Neural cell (in vitro differentiated cells): Measurements from ENCODE around the gene HOXC5. TPM values are rescaled to one million over a fixed set of nuclear protein-coding genes. Genes with fewer than 3 reads are reported as not detected.

ENCODE experiments used
- H2AFZ ChIP-seq: fragments of 200-600, 300-800 bp; sonication (generic), shearing (Covaris generic); 2 replicates; pipeline ENCODE4 v1.6.0; 2014; ENCODE audit warnings: low read depth, mild to moderate bottlenecking, antibody characterized with exemption, low read length, moderate library complexity
- H3F3A ChIP-seq: fragments of 200-600 bp; shearing (Covaris generic); 2 replicates; pipeline ENCODE4 v1.6.1; 2016; ENCODE audit warnings: mild to moderate bottlenecking, moderate library complexity, mixed read lengths, antibody characterized with exemption, low read length; ENCODE audit not compliant: insufficient read depth, poor library complexity, severe bottlenecking
- H3K27ac ChIP-seq: fragments of 200-600, 300-800 bp; sonication (generic), shearing (Covaris generic); 2 replicates; pipeline ENCODE4 v1.5.1; 2014; ENCODE audit warnings: mild to moderate bottlenecking, low read length, moderate library complexity
- H3K27me3 ChIP-seq: fragments of 300-800, 200-600 bp; sonication (generic), shearing (Covaris generic); 2 replicates; pipeline ENCODE4 v1.6.0; 2014; ENCODE audit warnings: mild to moderate bottlenecking, low read depth, low read length, moderate library complexity; ENCODE audit not compliant: insufficient read depth
- H3K36me3 ChIP-seq: fragments of 300-800, 200-600 bp; sonication (generic), shearing (Covaris generic); 2 replicates; pipeline ENCODE4 v1.5.1; 2014; ENCODE audit warnings: mild to moderate bottlenecking, antibody characterized with exemption, low read length, moderate library complexity; ENCODE audit not compliant: insufficient read depth
- H3K4me2 ChIP-seq: fragments of 300-800, 200-600 bp; sonication (generic), shearing (Covaris generic); 2 replicates; pipeline ENCODE4 v1.6.0; 2014; ENCODE audit warnings: mild to moderate bottlenecking, low read length
- H3K4me3 ChIP-seq: fragments of 300-800, 200-600 bp; sonication (generic), shearing (Covaris generic); 2 replicates; pipeline ENCODE4 v1.5.1; 2014; ENCODE audit warnings: mild to moderate bottlenecking, low read length, moderate library complexity
- H3K79me2 ChIP-seq: fragments of 200-600 bp; shearing (Covaris generic); replicated peaks from 2 replicates; pipeline ENCODE4 v1.6.0; 2014; ENCODE audit warnings: mild to moderate bottlenecking, low read length, moderate library complexity; ENCODE audit not compliant: insufficient read depth
- H3K9ac ChIP-seq: fragments of 300-800, 200-600 bp; sonication (generic), shearing (Covaris generic); 2 replicates; pipeline ENCODE4 v1.6.1; 2016; ENCODE audit warnings: mild to moderate bottlenecking, low read length, mixed read lengths
- H3K9me2 ChIP-seq: fragments of 200-600 bp; shearing (Covaris generic); 2 replicates; pipeline ENCODE4 v1.6.1; 2016; ENCODE audit warnings: mild to moderate bottlenecking, low read length, mixed read lengths; ENCODE audit not compliant: insufficient read depth
- H3K9me3 ChIP-seq: fragments of 200-600, 300-800 bp; sonication (generic), shearing (Covaris generic); 2 replicates; pipeline ENCODE4 v1.6.1; 2016; ENCODE audit warnings: mild to moderate bottlenecking, mixed run types, low read length, moderate library complexity, mixed read lengths
- H4K20me1 ChIP-seq: fragments of 200-600 bp; shearing (Covaris generic); 2 replicates; pipeline ENCODE4 v1.6.1; 2016; ENCODE audit warnings: mild to moderate bottlenecking, mixed run types; ENCODE audit not compliant: insufficient read depth
- CTCF ChIP-seq: fragments of 450-650 bp; IDR thresholded peaks from 2 replicates; pipeline ENCODE4 v1.5.1; 2014; ENCODE audit warnings: antibody characterized with exemption, mild to moderate bottlenecking, moderate library complexity; ENCODE audit not compliant: poor library complexity, severe bottlenecking
- EP300 ChIP-seq: fragments of 450-650 bp; conservative IDR thresholded peaks from 2 replicates; pipeline ENCODE4 v1.6.1; 2014; ENCODE audit warnings: antibody characterized with exemption, mild to moderate bottlenecking, moderate library complexity; ENCODE audit not compliant: poor library complexity, severe bottlenecking
- EZH2 ChIP-seq: fragments of 200-600, 300-800 bp; shearing (Covaris generic), sonication (generic); IDR thresholded peaks from 2 replicates; pipeline ENCODE4 v1.6.1; 2014; ENCODE audit warnings: antibody characterized with exemption, low read length, borderline replicate concordance, mild to moderate bottlenecking; ENCODE audit not compliant: insufficient read depth, poor library complexity, severe bottlenecking
- MXI1 ChIP-seq: fragments of 450-650 bp; conservative IDR thresholded peaks from 2 replicates; pipeline ENCODE4 v1.6.1; 2014; ENCODE audit warnings: antibody characterized with exemption, mild to moderate bottlenecking; ENCODE audit not compliant: poor library complexity, severe bottlenecking
- POLR2AphosphoS5 ChIP-seq: IDR thresholded peaks from 2 replicates; pipeline ENCODE4 v1.6.1; 2012
- RAD21 ChIP-seq: fragments of 450-650 bp; conservative IDR thresholded peaks from 2 replicates; pipeline ENCODE4 v1.6.1; 2014; ENCODE audit warnings: antibody characterized with exemption, mild to moderate bottlenecking, moderate library complexity
- REST ChIP-seq: IDR thresholded peaks from 2 replicates; pipeline ENCODE4 v1.6.1; 2012; ENCODE audit warnings: borderline replicate concordance
- SMC3 ChIP-seq: fragments of 450-650 bp; conservative IDR thresholded peaks from 2 replicates; pipeline ENCODE4 v1.6.1; 2014; ENCODE audit warnings: antibody characterized with exemption, mild to moderate bottlenecking, moderate library complexity; ENCODE audit not compliant: poor library complexity
- TAF1 ChIP-seq: IDR thresholded peaks from 2 replicates; pipeline ENCODE4 v1.6.1; 2012; ENCODE audit warnings: low read depth
- polyA plus RNA-seq: library from polyadenylated mRNA; depleted of rRNA; stranded (reverse); fragments of >200 nt; gene quantifications from 2 replicates; pipeline ENCODE4 v1.2.3, GENCODE V29; 2014

HOXC5 gene
- polyA plus RNA-seq, 1 donor from 2014 or later = not detected

- Histone ChIP-seq H3F3A (no peaks in the 10 kb centered on the region), H3K9me3 (no peaks in the 10 kb centered on the region), H3K4me2 (no peak overlapping the region), H3K27ac (no peak overlapping the region), H3K36me3 (no peaks in the 10 kb centered on the region), H3K9ac (no peak overlapping the region), H3K4me3 (no peak overlapping the region), H4K20me1 (no peaks in the 10 kb centered on the region), H2AFZ (no peak overlapping the region), H3K27me3 (peaks cover 99% of the 10 kb centered on the region), H3K9me2 (no peaks in the 10 kb centered on the region), H3K79me2 (no peaks in the 10 kb centered on the region)
- TF ChIP-seq CTCF (no peak), EP300 (no peak), REST (no peak), EZH2 (peak; percentile 95), TAF1 (no peak), RAD21 (no peak), SMC3 (no peak), MXI1 (no peak), POLR2AphosphoS5 (no peak)
Observed at GRCh38 chr12:54030889-54031471, 1.9 kb upstream of the HOXC5 start.

GRCh38 chr12:54031480-54031879 lies 1.4 kb upstream of the HOXC5 start:
- no peaks in the 10 kb centered on the region for H3F3A ChIP-seq
- no peak overlapping the region for H3K27ac ChIP-seq
- H3K4me3 ChIP-seq = no peak overlapping the region
- no peak overlapping the region for H2AFZ ChIP-seq
- TF ChIP-seq MXI1 (no peak), POLR2AphosphoS5 (no peak), REST (no peak), EZH2 (no peak), TAF1 (no peak), SMC3 (no peak), RAD21 (no peak), CTCF (no peak), EP300 (no peak)
- no peak overlapping the region for H3K9ac ChIP-seq
- H3K4me2 ChIP-seq = no peak overlapping the region
- no peaks in the 10 kb centered on the region for H3K79me2 ChIP-seq
- no peaks in the 10 kb centered on the region for H3K9me3 ChIP-seq
- peaks cover 99% of the 10 kb centered on the region for H3K27me3 ChIP-seq
- H3K9me2 ChIP-seq = no peaks in the 10 kb centered on the region
- no peaks in the 10 kb centered on the region for H4K20me1 ChIP-seq
- no peaks in the 10 kb centered on the region for H3K36me3 ChIP-seq
